HTERT RPE-1 (cell line): ENCODE results near the gene DNAI2.
"Not testable (repeated sequence)": the region's sequence is repeated elsewhere in the genome, so short reads cannot be mapped to it uniquely, and the experiment has no call there.

Experiments
- in situ Hi-C: fragments of 300-500 bp; cut with MboI; formaldehyde crosslinking; loops from 4 replicates; pipeline ENCODE4 v1.14.3; 2020; ENCODE audit warnings: low sequenced_read_pairs

Gene DNAI2

DNA sequence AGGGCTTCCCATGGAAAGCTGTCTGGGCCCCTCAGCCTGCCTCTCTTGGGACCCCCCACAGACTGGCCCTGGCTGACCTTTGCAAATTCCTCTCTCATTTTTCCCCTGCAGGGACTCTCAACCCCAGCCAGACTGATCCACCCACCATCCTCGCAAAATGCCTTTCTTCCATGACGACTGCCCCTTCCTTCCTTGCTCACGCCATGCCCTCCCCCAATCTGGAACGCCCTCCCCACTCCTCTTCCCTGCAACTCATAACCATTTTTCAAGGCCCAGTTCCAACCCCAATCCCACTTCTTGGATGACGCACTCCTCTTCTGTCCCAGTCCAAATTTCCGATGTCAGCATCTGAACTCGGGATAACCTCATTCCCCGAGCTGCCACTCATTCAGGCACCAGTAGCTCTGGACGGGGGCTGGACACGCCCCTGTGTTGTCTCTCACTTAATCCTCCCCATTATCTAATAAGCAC lies 1.3 kb upstream of the DNAI2 start:
- in situ Hi-C loops: no loop called here

DNA sequence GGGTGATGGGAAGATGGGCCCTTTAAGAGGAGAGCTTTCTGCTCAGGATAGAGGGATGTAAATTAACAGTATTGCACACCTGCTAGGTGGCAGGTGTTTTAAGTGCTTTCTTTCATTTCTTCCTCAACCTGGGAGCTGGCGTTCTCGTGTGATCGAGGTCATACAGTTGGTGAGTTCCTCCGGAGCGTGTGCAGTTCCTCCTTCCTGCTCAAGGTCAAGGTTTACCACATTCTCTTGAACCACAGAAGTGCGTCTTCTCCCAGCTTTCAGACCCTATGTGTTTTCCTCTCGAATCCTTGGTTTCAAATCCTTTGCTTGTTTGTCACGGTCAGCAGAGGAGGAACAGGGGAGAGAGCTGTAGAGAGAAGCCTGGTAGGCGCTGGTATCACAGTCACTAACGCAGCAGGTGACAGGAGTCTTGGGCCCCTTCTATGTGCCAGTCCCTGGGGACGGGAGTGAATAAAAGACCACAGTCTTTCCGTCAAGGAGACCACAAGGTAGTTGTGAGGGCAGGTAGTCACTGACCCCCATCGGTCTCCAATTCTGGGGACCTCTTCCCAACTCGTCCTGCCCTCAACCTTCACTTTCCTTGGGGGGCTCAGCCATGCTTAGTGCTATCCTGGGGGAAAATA lies 791 bp downstream of the DNAI2 start:
- in situ Hi-C loops: no loop called here

DNA sequence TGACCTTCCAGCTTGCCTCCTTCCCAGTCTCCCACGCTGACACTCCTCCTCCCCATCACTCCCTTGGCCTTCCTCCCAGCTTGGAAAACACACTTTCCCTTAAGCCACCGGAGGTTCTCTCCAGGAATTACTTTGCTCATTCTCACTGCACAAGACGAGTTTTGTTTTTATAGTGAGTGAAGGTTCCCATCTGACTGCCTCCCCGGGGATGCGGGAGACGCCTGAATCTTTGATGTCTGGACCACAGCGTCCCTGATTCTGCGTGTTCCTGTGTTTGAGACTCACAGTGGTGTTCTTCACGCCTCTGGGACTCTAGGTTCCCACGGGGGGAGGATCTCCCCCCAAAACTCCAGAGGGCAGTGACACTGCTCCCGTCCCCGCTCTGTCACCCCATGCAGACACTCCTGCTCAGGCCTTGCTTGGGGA lies 2.0 kb downstream of the DNAI2 start:
- in situ Hi-C loops: no loop called here

DNA sequence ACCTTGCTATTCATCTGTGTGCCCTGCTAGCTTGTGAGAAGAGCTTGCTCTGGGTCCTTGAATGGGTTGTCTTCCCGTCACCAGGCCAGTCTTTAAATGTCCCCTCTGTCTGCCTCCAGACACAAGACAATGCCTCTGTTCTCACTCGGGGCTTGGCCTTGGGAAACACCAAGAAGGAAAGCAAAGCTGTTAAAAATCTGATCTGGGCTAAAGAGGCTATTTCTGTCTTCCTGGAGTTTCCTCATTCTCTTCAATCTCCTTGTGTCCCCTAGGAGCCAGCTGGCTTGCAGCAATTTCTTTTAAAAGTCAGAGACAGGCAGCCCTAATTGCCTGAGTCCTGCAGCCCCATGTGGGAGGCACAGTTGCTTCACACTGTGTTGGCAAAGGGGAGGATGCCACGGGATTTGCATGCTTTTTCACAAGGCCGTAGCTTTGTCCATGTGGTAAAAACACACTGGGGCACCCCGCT lies 2.5 kb downstream of the DNAI2 start:
- in situ Hi-C loops: no loop called here

DNA sequence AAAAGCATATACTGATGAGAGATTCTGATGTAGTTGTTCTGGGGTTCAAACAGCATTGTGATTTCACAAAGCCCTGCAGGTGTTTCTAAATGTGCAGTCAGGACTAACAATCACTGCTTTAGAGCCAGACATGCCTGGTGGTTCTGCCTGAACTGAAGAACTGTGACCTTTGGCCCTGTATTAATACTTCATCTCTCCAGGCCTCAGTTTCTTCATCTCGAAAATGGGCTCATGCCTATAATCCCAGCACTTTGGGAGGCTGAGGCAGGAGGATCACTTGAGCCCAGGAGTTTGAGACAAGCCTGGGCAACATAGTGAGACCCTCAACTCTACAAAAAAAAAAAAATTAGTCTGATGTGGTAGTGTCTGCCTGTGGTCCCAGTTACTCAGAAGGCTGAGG lies 3.9 kb downstream of the DNAI2 start:
- in situ Hi-C loops: no loop called here

DNA sequence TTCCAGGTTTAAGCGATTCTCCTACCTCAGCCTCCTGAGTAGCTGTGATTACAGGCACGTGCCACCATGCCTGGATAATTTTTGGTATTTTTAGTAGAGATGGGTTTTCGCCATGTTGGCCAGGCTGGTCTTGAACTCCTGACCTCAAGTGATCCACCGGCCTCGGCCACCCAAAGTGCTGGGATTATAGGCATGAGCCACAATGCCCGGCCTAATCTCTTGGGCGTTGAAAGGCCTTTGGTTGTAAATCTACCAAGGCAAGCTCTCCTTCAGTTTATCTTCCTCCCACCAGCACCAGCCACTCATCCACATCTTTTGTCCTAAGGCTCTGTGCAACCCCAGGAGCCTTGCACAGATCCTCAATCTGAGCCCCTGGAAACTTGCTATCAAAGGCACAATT lies 5.6 kb downstream of the DNAI2 start:
- in situ Hi-C loops: not testable (repeated sequence)

DNA sequence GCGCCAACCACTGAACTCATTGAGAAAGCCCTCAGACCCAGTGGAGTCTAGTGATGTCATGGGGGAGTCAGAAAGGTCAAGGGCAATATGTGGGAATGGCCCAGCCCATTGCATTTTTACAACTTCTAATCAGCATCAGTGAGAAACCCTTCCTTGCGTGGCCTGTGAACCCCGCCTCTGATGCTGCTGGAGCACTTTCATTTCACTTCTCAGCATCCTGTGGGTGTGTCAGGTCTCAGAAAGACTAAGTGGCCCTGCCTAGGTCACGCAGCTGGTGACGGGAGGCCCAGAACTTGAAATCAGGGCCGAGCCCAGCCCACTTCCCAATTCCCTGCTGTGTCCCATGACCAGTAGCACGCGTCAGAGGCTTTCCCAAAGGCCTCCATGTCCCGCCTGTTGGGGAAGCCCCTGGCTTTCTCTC lies 6.1 kb downstream of the DNAI2 start:
- in situ Hi-C loops: no loop called here

DNA sequence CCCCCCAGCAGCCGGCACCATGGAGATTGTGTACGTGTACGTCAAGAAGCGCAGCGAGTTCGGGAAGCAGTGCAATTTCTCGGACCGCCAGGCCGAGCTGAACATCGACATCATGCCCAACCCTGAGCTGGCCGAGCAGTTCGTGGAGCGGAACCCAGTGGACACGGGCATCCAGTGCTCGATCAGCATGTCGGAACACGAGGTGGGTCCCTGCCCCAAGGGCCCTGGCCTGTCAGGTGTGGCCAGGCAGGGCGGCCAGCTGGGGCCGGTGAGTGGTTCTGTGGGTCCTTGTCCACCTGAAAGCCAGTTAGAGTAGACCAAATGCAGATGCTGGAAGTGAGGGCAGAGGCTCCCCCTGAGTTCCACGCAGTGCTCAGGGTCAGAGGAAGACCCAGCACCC lies 7.8 kb downstream of the DNAI2 start:
- in situ Hi-C loops: no loop called here

DNA sequence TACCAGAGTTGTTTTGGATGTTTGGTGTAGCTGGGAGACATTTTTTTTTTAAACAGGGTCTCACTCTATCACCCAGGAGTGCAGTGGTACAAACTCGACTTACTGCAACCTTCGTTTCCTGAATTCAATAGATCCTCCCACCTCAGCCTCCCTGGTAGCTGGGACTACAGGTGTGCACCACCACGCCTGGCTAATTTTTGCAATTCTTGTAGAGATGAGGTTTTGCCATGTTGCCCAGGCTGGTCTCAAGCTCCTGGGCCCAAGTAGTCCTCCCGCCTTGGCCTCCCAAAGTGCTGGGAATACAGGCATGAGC lies 8.2 kb downstream of the DNAI2 start:
- in situ Hi-C loops: not testable (repeated sequence)

DNA sequence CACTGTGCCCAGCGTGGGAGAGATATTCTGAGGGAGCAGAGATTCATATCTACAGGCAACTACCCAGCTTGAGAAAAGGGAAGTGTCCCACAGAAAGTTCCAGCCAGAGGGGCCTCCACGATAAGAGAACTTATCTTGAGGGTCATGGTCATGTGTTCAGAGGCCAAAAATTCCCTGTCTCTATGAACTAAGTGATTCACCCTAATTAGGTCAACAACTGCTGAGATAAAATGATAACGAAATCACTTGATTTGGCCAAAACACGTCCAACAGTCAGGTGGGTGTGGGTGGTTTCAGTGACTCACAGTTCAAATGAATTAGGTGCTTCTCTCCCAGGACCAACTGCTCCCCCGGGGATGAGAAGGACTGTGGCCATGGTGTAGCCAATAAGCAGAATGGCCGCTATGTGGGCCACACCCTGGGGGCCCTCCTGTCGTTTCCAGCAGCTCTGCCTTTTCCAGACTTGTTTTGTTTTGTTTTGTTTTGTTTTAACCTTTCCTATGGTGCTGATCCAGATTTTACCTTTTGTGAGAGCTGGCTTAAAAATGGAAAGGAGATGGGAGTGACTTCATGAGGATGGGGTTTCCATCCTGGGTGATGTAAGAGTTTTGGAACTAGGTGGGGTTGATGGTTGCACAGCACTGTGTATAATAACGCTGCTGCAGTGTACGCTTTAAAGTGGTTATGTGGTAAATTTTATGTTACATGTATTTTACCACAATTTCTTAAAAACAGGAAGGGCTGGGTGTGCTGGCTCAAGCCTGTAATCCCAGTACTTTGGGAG lies 8.7 kb downstream of the DNAI2 start:
- in situ Hi-C loops: no loop called here

DNA sequence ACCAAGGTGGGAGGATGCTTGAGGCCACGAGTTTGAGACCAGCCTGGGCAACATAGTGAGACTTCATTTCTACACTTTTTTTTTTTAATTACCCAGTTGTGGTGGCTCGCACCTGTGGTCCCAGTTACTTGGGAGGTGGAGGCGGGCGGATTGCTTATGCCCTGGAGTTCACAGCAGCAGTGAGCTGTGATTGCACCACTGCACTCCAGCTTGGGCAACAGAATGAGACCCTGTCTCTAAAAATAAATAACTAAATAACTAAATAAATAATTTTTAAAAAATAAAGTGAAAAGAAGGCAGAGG lies 9.3 kb downstream of the DNAI2 start:
- in situ Hi-C loops: no loop called here

DNA sequence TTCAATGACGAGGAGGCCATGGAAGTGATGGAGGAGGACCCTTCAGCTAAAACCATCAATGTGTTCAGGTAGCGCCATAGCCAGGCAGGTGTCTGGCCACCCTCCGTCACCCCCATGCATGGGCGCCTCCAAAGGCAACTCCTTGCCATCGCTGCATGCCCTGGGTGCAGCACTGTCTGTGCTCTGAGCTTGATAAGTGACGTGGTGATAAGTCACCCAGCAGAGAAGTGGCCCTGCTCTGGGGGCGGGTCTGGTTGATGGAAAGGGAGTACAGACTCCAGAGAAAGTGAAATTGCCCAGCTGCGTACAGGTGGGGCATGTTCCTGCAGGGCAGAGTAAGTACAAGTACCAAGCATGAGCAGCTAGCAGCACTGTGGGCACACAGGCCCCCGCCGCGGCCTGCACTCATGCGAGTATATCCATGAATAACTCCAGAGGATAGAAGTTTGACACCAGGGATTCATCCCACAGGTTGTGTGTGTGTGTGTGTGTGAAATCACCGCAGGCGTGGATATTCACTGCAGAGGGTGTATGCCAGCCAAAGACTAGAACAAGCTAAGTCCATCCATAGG lies 13.1 kb downstream of the DNAI2 start:
- in situ Hi-C loops: no loop called here

DNA sequence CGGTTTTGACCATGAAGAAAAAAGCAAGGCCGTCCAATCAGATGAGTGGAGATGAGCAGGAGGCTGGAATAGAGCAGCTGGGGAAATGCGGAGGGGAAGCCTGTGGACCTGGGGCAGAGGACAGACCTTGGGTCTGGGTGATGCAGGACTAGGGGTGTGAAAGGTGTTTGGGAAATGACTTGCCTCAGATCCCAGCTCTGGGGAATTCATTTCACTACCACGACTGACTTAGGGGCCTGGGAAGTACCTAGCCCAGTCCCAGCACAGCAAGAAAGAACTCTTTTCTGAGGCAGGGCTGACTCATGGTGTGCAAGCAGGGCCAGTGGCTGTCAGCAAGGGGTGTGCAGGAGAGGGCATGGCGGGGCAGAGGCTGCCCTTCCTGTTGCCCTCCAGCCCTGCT lies 14.8 kb downstream of the DNAI2 start:
- in situ Hi-C loops: no loop called here

DNA sequence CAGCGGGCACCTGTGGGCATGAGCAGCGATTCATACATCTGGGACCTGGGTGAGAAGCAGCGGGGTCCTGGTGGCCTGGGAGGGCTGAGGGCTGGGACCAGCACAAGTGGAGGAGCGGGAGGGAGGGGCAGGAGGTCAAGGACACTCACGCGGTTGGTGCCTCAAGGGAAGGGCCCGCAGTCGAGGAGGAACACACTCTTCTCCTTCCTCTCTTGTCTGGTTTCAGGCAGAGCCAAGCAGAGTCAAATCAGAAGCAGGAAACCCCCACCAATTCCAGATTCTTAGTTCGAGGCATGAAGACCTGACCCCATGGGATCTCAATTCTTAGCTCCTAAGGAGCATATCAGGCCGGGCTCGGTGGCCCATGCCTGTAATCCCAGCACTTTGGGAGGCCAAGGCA lies 15.7 kb downstream of the DNAI2 start:
- in situ Hi-C loops: no loop called here

DNA sequence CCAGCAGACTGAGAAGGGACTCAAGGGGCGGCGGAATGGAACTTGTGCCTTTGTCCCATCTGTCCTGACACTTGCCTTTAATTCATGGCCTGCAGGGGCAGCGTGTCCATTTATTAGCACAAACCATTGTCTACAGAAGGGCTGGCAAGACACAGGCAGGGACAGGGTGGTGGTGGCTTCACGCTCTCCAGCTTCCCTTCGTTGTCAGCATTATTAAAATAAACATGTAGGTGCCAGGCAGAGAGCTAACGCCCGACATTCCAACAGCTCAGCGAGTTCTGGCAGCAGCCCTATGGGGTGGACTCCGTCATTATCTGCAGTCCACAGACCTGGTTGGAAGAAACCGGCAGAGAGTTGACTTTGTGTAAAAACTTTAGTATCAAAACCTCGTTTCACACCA lies 16.3 kb downstream of the DNAI2 start:
- in situ Hi-C loops: no loop called here

DNA sequence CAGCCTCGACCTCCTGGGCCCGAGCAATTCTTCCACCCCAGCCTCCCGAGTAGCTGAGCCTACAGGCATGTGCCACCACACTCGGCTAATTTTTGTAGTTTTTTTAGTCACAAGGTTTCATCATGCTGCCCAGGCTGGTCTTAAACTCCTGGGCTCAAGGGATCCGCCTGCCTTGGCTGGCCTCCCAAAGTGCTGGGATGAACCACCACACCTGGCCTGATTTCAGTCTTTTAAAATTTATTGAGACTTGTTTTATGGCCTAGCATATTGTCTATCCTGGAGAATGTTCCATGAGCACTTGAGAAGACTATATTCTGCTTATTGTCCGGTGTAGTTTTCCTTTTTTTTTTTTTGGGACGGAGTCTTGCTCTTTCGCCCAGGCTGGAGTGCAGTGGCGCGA lies 18.5 kb downstream of the DNAI2 start:
- in situ Hi-C loops: no loop called here

DNA sequence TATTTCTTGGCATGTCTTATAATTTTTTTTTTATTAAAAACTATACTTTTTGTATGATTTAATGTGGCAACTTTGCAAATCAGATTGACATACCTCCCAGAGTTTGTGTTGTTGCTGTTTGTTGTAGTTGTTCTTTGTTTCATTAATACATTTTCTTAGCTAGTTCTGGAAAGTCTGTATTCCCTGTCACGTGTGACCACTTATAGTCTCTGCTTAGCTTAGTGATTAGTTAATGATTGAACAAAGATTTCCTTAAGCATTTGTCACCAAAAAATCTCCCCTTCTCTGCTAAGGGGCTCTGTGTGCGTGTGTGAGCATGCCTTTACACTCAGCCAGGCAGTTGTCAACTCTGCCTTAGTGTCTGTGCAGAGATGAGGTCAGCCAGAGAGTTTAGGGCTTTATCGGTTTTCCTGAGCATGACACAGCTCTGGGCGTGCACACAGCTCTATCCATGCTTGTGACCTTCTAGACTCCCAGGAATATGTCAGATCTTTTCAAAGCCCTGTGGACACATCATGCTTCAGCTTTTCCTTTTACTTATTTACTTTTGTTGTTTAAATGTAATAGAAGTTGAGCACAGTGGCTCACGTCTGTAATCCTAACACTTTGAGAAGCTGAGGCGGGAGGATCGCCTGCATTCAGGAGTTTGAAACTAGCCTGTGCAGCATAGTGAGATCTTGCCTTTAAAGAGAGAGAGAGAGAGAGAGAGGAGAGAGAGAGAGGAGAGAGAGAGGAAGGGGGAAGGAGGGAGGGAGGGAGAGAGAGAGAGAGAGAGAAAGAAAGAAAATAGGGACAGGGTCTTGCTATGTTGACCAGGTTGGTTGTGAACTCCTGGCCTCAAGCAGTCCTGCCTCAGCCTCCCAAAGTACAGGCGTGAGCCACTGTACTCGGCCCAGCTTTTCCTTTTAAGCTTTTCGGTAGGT lies 21.9 kb downstream of the DNAI2 start:
- in situ Hi-C loops: no loop called here

DNA sequence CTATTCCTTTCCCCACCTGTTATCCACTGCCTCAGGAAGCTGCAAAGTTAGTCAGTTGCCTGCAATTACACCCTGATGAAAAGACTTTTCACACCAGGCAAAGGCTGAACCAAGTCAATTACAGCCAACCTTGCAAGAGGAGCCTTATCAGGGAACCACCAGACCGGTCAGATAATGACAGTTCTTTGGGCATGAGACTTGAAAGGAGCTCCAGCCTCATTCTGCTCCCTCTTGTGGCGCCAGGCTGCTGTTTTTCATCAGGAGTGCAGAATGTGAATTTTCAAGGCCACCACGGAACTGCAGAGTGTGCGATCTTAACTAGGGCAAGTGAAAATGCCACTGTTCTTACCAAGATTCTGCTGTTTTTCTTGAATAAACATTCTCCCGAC lies 22.5 kb downstream of the DNAI2 start:
- in situ Hi-C loops: no loop called here

DNA sequence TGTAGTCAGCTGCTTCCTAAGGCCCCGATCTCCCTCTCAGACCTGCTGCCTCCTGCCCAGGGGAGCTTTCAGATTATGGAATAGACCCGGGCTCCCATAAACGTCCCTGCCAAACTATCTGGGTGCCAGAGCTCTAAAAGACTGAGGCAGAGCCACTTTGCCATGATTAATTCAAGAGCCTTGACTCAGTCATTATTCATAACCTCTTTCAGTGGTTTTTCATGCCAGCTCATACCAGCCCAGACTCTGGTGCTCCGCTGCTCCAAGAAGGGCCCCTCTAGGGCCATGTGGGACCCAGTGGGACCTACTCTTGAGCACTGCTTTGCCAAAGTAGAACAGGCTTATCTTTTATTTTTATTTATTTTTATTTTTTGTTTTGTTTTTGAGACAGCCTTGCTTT lies 23.9 kb downstream of the DNAI2 start:
- in situ Hi-C loops: no loop called here

DNA sequence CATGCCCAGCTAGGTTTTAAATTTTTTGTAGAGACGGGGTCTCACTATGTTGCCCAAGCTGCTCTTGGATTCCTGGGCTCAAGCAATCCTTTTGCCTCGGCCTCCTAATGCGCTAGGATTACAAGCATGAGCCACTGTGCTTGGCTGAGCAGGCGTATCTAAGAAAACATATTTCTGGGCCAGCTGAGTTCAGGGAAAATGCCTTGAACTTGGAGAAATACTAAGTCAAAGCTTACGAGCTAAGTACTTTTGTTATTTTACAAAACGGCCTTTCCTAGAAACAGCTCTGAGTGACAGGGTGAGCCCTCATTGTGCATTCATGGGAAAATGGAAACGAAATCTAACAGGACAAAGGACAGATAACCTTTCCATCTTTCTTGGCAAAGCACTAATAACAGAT lies 24.7 kb downstream of the DNAI2 start:
- in situ Hi-C loops: no loop called here

DNA sequence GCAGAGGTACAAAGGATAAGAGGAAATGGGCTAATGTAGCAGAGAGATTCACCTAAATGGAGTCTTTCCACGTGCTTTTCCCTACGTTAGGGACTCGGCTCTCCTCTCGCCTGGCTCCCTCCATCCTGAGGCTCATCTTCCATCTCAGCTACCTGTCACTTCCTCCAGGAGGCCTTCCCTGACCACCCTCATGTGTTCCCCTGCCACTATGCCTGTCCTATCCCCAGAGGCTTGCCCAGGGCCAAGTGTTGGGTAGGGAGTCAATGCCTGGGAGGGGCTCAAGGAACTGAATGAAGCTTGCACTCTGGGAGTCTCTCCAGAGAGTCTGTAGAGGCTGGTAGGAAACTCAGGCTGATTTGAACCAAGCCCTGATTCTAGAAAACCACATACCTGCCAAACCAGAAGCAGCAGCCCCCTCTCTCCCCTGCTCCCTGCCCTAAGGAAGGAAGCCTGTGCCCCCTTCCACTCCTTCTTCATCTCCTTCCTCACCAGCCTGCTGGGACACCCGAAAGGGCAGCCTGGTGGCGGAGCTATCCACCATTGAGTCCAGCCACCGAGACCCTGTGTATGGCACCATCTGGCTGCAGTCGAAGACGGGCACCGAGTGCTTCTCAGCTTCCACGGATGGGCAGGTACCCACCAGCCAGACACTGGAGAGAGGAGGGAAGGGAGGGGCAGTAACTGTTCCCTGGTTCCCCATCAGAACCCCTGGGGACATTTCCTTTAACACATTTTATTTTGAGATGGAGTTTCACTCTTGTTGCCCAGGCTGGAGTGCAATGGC lies 25.4 kb downstream of the DNAI2 start:
- in situ Hi-C loops: no loop called here
